ENCODE data around the gene LRP1-AS.
"Not testable (repeated sequence)": the region's sequence is repeated elsewhere in the genome, so short reads cannot be mapped to it uniquely, and the experiment has no call there.

Gene LRP1-AS

GRCh38 chr12:57138526-57139272 is 8.7 kb downstream of the LRP1-AS start:
- no peak for DNase-seq

GRCh38 chr12:57135527-57136326 is 11.7 kb downstream of the LRP1-AS start:
- no peak for DNase-seq

GRCh38 chr12:57134949-57135348 is 12.5 kb downstream of the LRP1-AS start:
- no peak for DNase-seq

GRCh38 chr12:57133916-57134315 is 13.5 kb downstream of the LRP1-AS start:
- DNase-seq = no peak

GRCh38 chr12:57133013-57133569 is 14.3 kb downstream of the LRP1-AS start:
- no peak for DNase-seq

- DNase-seq = no peak
These were observed 15.3 kb downstream of the LRP1-AS start for GRCh38 chr12:57131896-57132744.

GRCh38 chr12:57130941-57131340 is 16.5 kb downstream of the LRP1-AS start:
- no peak for DNase-seq

GRCh38 chr12:57129889-57130288 is 17.5 kb downstream of the LRP1-AS start:
- no peak for DNase-seq

GRCh38 chr12:57129321-57129842 is 18.0 kb downstream of the LRP1-AS start:
- no peak for DNase-seq

- DNase-seq = no peak
These were observed 18.7 kb downstream of the LRP1-AS start for GRCh38 chr12:57128519-57129247.

- DNase-seq = peak; percentile 74
These were observed 19.5 kb downstream of the LRP1-AS start, which contains the start of gene LRP1 for GRCh38 chr12:57127726-57128518. Gene LRP1 (plus strand): TSS chr12:57128483. CDS start chr12:57128965, 482 bp downstream.

GRCh38 chr12:57127101-57127725 is 20.2 kb downstream of the LRP1-AS start:
- DNase-seq = no peak

GRCh38 chr12:57126561-57126960 is 20.9 kb downstream of the LRP1-AS start:
- DNase-seq = no peak

GRCh38 chr12:57126061-57126460 is 21.4 kb downstream of the LRP1-AS start:
- DNase-seq = no peak

- peak; percentile 58 for DNase-seq
These were observed 23.1 kb downstream of the LRP1-AS start for GRCh38 chr12:57124261-57124877.

- DNase-seq = no peak
These were observed 23.6 kb downstream of the LRP1-AS start for GRCh38 chr12:57123813-57124212.

- DNase-seq = not testable (repeated sequence)
These were observed 26.7 kb downstream of the LRP1-AS start for GRCh38 chr12:57120718-57121117.

- DNase-seq = no peak
These were observed 27.9 kb downstream of the LRP1-AS start for GRCh38 chr12:57119294-57120085.

- DNase-seq = no peak
These were observed 28.6 kb downstream of the LRP1-AS start for GRCh38 chr12:57118711-57119271.
